Neural crest cell (in vitro differentiated cells): ENCODE data around the gene JTB. TPM values are rescaled to one million over a fixed set of nuclear protein-coding genes. Genes with fewer than 3 reads are reported as not detected.
A peak's percentile ranks its signal among the peaks of the same experiment; 100 is the strongest.

ENCODE experiments used
- DNase-seq: peaks from one replicate; pipeline ENCODE4 v3.0.0; 2021; ENCODE audit warnings: low read depth, mixed read lengths, low spot score
- H3K27ac Mint-ChIP-seq: one replicate; pipeline ENCODE4 v1.8.0; 2021; ENCODE audit warnings: mild to moderate bottlenecking, mixed read lengths; ENCODE audit not compliant: unreplicated experiment
- H3K27me3 Mint-ChIP-seq: 2 replicates; pipeline ENCODE4 v1.8.0; 2021; ENCODE audit warnings: low read depth, mild to moderate bottlenecking, mixed read lengths
- H3K36me3 Mint-ChIP-seq: 2 replicates; pipeline ENCODE4 v1.8.0; 2021; ENCODE audit warnings: low read depth, mild to moderate bottlenecking, mixed read lengths
- H3K4me1 Mint-ChIP-seq: 2 replicates; pipeline ENCODE4 v1.8.0; 2021; ENCODE audit warnings: mixed read lengths
- H3K4me3 Mint-ChIP-seq: one replicate; pipeline ENCODE4 v1.8.0; 2021; ENCODE audit warnings: mild to moderate bottlenecking, mixed read lengths
- H3K9me3 Mint-ChIP-seq: 2 replicates; pipeline ENCODE4 v1.8.0; 2021; ENCODE audit warnings: mixed read lengths
- CTCF ChIP-seq: fragments of 200-600 bp; sonication (generic); conservative IDR thresholded peaks from 2 replicates; pipeline ENCODE4 v1.5.0; 2021; ENCODE audit warnings: antibody characterized with exemption, mild to moderate bottlenecking
- total RNA-seq: library from RNA; stranded (reverse); gene quantifications from 2 replicates; pipeline ENCODE4 v1.2.1, GENCODE V29; 2021

JTB gene
- total RNA-seq, 1 donor from 2014 or later = 72.9 TPM

GRCh38 chr1:153973525-153973924 is 3.9 kb downstream of the JTB start:
- TF ChIP-seq CTCF = no peak
- Mint-ChIP-seq H3K4me1 (peaks cover 35% of the 10 kb centered on the region), H3K4me3 (peak overlapping the region; percentile 85), H3K9me3 (no peaks in the 10 kb centered on the region), H3K36me3 (peaks cover 8% of the 10 kb centered on the region), H3K27me3 (no peaks in the 10 kb centered on the region), H3K27ac (no peak overlapping the region)
- DNase-seq = no peak

DNA sequence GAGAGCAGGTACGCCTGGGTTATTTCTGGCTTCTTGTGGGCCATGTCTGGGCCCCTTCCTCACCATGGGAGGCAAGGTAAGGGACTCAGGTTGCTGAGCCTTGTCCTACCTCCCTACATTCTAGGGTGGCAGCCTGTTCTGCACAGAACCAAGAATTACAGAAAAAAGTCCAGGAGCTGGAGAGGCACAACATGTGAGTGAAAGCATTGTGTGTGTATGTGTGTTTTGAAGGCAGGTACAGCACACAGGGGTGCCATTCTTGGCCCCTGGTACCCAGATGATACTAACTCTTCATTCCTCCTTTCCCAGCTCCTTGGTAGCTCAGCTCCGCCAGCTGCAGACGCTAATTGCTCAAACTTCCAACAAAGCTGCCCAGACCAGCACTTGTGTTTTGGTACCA is 4.4 kb downstream of the JTB start:
- peak overlapping the region; percentile 75 for H3K4me3 Mint-ChIP-seq
- TF ChIP-seq CTCF = no peak
- H3K9me3 Mint-ChIP-seq = no peaks in the 10 kb centered on the region
- DNase-seq = no peak
- no peaks in the 10 kb centered on the region for H3K27me3 Mint-ChIP-seq
- H3K36me3 Mint-ChIP-seq = peaks cover 8% of the 10 kb centered on the region
- H3K4me1 Mint-ChIP-seq = peaks cover 32% of the 10 kb centered on the region
- H3K27ac Mint-ChIP-seq = no peak overlapping the region

- DNase-seq = no peak
- Mint-ChIP-seq H3K27me3 (no peaks in the 10 kb centered on the region), H3K4me1 (peaks cover 34% of the 10 kb centered on the region), H3K4me3 (peak overlapping the region; percentile 57), H3K9me3 (no peaks in the 10 kb centered on the region), H3K27ac (no peak overlapping the region), H3K36me3 (peaks cover 7% of the 10 kb centered on the region)
- no peak for TF ChIP-seq CTCF
Observed at GRCh38 chr1:153970346-153970745, 7.1 kb downstream of the JTB start.

- Mint-ChIP-seq H3K27ac (no peak overlapping the region), H3K9me3 (no peaks in the 10 kb centered on the region), H3K4me3 (peak overlapping the region; percentile 96), H3K4me1 (peaks cover 42% of the 10 kb centered on the region), H3K27me3 (no peaks in the 10 kb centered on the region), H3K36me3 (peaks cover 3% of the 10 kb centered on the region)
- DNase-seq = no peak
- no peak for TF ChIP-seq CTCF
Observed at GRCh38 chr1:153968972-153969371, 8.5 kb downstream of the JTB start.

DNA sequence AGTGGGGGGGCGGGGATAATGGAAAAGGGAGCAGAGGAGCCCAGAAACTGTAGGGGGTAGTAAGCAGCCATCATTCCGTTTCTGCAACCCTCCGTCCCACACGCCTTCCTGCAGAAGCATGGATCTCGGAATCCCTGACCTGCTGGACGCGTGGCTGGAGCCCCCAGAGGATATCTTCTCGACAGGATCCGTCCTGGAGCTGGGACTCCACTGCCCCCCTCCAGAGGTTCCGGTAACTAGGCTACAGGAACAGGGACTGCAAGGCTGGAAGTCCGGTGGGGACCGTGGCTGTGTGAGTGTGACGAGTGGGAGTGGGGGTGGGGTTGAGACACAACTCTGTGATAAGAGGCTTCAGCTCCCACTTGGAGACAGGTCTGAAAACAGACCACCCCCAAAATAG is 9.1 kb downstream of the JTB start:
- no peak for TF ChIP-seq CTCF
- peaks cover 48% of the 10 kb centered on the region for H3K4me1 Mint-ChIP-seq
- H3K9me3 Mint-ChIP-seq = no peaks in the 10 kb centered on the region
- peaks cover 2% of the 10 kb centered on the region for H3K36me3 Mint-ChIP-seq
- no peak for DNase-seq
- H3K4me3 Mint-ChIP-seq = peak overlapping the region; percentile 96
- peak overlapping the region; percentile 98 for H3K27ac Mint-ChIP-seq
- no peaks in the 10 kb centered on the region for H3K27me3 Mint-ChIP-seq

- Mint-ChIP-seq H3K4me1 (peaks cover 50% of the 10 kb centered on the region), H3K36me3 (peaks cover 2% of the 10 kb centered on the region), H3K27me3 (no peaks in the 10 kb centered on the region), H3K4me3 (peak overlapping the region; percentile 96), H3K27ac (peak overlapping the region; percentile 98), H3K9me3 (no peaks in the 10 kb centered on the region)
- peak; percentile 4 for TF ChIP-seq CTCF
- DNase-seq = no peak
Observed at GRCh38 chr1:153968000-153968363, 9.5 kb downstream of the JTB start.
